Mesendoderm (in vitro differentiated cells): Measurements from ENCODE around the gene PARP6.

Experiments used
- DNase-seq: peaks from one replicate; pipeline ENCODE4 v3.0.0; 2013
- H2AK5ac ChIP-seq: 2 replicates; pipeline ENCODE4 v1.6.1; 2013; ENCODE audit warnings: low read length, inconsistent platforms
- H2BK120ac ChIP-seq: 2 replicates; pipeline ENCODE4 v1.6.1; 2013; ENCODE audit warnings: low read depth, mild to moderate bottlenecking, low read length, moderate library complexity, mixed read lengths
- H2BK15ac ChIP-seq: replicated peaks from 2 replicates; pipeline ENCODE4 v1.6.1; 2013; ENCODE audit warnings: low read depth, mild to moderate bottlenecking, moderate library complexity
- H2BK5ac ChIP-seq: 2 replicates; pipeline ENCODE4 v1.6.1; 2013; ENCODE audit warnings: low read length, inconsistent platforms
- H3K18ac ChIP-seq: 2 replicates; pipeline ENCODE4 v1.6.1; 2013; ENCODE audit warnings: mild to moderate bottlenecking, low read length, mixed read lengths
- H3K23ac ChIP-seq: one replicate; pipeline ENCODE4 v1.6.1; 2013; ENCODE audit warnings: low read length
- H3K27ac ChIP-seq: 2 replicates; pipeline ENCODE4 v1.5.1; 2013; ENCODE audit warnings: low read depth, mild to moderate bottlenecking, inconsistent platforms, low read length, moderate library complexity
- H3K27me3 ChIP-seq: 2 replicates; pipeline ENCODE4 v1.6.1; 2013; ENCODE audit warnings: low read length, control low read depth, mild to moderate bottlenecking, inconsistent platforms; ENCODE audit not compliant: insufficient read depth, poor library complexity
- H3K36me3 ChIP-seq: 2 replicates; pipeline ENCODE4 v1.6.1; 2013; ENCODE audit warnings: low read length, inconsistent platforms; ENCODE audit not compliant: control insufficient read depth, insufficient read depth
- H3K4ac ChIP-seq: one replicate; pipeline ENCODE4 v1.6.1; 2013; ENCODE audit warnings: low read depth, mild to moderate bottlenecking, low read length, moderate library complexity
- H3K4me1 ChIP-seq: 2 replicates; pipeline ENCODE4 v1.6.1; 2013; ENCODE audit warnings: low read depth, low read length, inconsistent platforms; ENCODE audit not compliant: control insufficient read depth
- H3K4me2 ChIP-seq: 2 replicates; pipeline ENCODE4 v1.6.1; 2013; ENCODE audit warnings: low read length
- H3K4me3 ChIP-seq: 2 replicates; pipeline ENCODE4 v1.5.1; 2013; ENCODE audit warnings: mild to moderate bottlenecking, low read length
- H3K56ac ChIP-seq: one replicate; pipeline ENCODE4 v1.6.1; 2013; ENCODE audit warnings: low read length
- H3K79me1 ChIP-seq: 2 replicates; pipeline ENCODE4 v1.6.1; 2013; ENCODE audit warnings: low read length, inconsistent platforms
- H3K79me2 ChIP-seq: 2 replicates; pipeline ENCODE4 v1.6.1; 2013; ENCODE audit warnings: mild to moderate bottlenecking, low read length; ENCODE audit not compliant: control insufficient read depth, insufficient read depth
- H3K9ac ChIP-seq: 2 replicates; pipeline ENCODE4 v1.6.1; 2013; ENCODE audit warnings: low read length, inconsistent platforms
- H4K5ac ChIP-seq: one replicate; pipeline ENCODE4 v1.6.1; 2013; ENCODE audit warnings: low read length
- H4K8ac ChIP-seq: one replicate; pipeline ENCODE4 v1.6.1; 2013; ENCODE audit warnings: low read depth, mild to moderate bottlenecking, control low read depth, low read length, moderate library complexity
- WGBS: extraction: QIAGEN DNeasy Blood & Tissue Kit; methylation state at CpG from one replicate; pipeline ENCODE4 v1.1.7; 2013; ENCODE audit warnings: low lambda C conversion rate, missing lambda C conversion rate; ENCODE audit not compliant: insufficient coverage; ENCODE audit errors: extremely low coverage; 5-methylcytosine and 5-hydroxymethylcytosine counted together

PARP6 gene

DNA sequence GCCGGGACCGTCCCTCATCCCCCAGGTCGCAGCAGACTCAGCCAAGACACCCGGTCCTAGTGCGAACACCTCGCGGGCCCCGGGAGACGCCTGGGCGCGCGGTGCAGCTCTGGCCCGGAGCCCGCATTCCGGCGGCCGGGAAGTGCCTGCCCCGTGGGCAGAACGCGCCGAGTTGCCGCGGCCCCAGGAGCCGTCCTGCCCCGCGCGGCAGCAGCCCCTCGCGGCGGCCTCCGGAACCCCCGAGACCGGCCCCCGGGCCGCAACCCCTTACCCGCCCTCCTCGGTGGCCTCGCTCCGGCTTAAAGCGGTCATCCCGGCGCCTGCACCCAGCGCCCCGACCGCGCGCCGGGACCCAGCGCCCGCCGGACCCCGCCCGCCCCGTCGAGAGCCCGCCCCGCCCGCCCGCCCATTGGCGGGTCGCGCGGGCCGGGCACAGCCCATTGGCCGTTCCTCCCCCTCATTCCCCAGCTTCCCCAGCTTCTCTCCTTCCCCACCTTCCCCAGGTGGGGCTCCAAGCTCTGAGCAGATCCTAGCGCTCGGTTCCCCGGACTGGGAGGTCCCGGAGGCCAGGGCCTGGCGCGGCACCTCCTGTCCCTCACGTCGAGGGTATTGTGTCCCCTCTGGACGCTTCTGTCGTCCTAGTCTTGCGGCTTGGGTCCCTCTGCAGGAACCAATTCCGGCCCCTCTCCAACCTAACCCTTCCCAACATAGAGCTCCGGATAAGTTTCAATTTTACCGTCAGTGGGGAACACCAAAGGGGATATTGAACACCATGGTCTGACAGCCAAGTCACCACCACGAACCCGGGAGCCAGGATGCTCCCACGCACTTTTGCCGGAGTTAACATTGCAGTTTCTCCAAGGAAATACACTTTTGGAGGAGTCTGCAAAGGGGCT lies 74.6 kb downstream of the PARP6 start, which contains the start of gene GRAMD2A:
Gene GRAMD2A (minus strand): TSS at position 328 of the 896 bp plus-strand sequence.
- no CpG with 5 or more reads among the region's 83 CpGs for WGBS
- peak; percentile 88 for DNase-seq
- peak within 1 kb of the TSS; percentile 83 for H3K56ac ChIP-seq
- no peaks in the 10 kb centered on the region for H3K79me2 ChIP-seq
- no peak within 1 kb of the TSS for H4K5ac ChIP-seq
- no peaks in the 10 kb centered on the region for H3K27me3 ChIP-seq
- no peaks in the 10 kb centered on the region for H3K79me1 ChIP-seq
- peak within 1 kb of the TSS; percentile 28 for H3K4me3 ChIP-seq
- H2BK5ac ChIP-seq = no peak within 1 kb of the TSS
- H3K9ac ChIP-seq = peak within 1 kb of the TSS; percentile 65
- H3K23ac ChIP-seq = peak within 1 kb of the TSS; percentile 6
- H3K18ac ChIP-seq = peak within 1 kb of the TSS; percentile 35
- H4K8ac ChIP-seq = no peak within 1 kb of the TSS
- no peaks in the 10 kb centered on the region for H3K4me1 ChIP-seq
- no peak within 1 kb of the TSS for H2BK120ac ChIP-seq
- no peak within 1 kb of the TSS for H3K4ac ChIP-seq
- no peak within 1 kb of the TSS for H2BK15ac ChIP-seq
- no peak within 1 kb of the TSS for H2AK5ac ChIP-seq
- H3K36me3 ChIP-seq = peaks cover 28% of the 10 kb centered on the region
- H3K27ac ChIP-seq = no peak within 1 kb of the TSS
- peak within 1 kb of the TSS; percentile 60 for H3K4me2 ChIP-seq

DNA sequence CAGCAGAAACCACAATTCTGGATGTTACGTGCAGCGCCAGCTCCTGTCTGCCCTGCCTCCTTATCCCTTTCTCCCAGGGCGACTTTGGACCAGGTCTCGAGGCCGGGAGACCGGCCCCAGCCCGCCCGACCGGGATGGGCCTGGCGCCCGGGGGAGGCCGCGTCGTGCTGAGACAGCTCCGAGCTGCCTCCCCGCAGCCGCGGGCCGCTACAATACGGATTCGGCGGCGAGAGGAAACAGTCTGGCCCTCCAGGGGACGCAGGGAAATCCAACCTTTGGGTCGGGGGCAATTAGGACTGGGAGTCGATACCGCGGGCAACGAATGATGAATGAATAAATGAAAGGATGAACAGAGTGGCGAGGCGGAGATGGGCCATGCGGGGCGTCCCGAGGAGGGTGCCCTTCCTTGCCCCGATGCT lies 75.3 kb downstream of the PARP6 start:
- Histone ChIP-seq H3K4me3 (peak overlapping the region; percentile 28), H3K4ac (no peak overlapping the region), H4K8ac (no peak overlapping the region), H3K23ac (peak overlapping the region; percentile 6), H3K4me1 (no peaks in the 10 kb centered on the region), H3K18ac (no peak overlapping the region), H3K56ac (peak overlapping the region; percentile 83), H3K79me1 (no peaks in the 10 kb centered on the region), H2BK15ac (no peak overlapping the region), H2BK5ac (no peak overlapping the region), H2BK120ac (no peak overlapping the region), H3K36me3 (peaks cover 21% of the 10 kb centered on the region), H3K79me2 (no peaks in the 10 kb centered on the region), H3K9ac (peak overlapping the region; percentile 65), H4K5ac (no peak overlapping the region), H3K4me2 (peak overlapping the region; percentile 60), H3K27ac (no peak overlapping the region), H3K27me3 (no peaks in the 10 kb centered on the region), H2AK5ac (no peak overlapping the region)
- DNase-seq = no peak
- WGBS = no CpG with 5 or more reads among the region's 35 CpGs

DNA sequence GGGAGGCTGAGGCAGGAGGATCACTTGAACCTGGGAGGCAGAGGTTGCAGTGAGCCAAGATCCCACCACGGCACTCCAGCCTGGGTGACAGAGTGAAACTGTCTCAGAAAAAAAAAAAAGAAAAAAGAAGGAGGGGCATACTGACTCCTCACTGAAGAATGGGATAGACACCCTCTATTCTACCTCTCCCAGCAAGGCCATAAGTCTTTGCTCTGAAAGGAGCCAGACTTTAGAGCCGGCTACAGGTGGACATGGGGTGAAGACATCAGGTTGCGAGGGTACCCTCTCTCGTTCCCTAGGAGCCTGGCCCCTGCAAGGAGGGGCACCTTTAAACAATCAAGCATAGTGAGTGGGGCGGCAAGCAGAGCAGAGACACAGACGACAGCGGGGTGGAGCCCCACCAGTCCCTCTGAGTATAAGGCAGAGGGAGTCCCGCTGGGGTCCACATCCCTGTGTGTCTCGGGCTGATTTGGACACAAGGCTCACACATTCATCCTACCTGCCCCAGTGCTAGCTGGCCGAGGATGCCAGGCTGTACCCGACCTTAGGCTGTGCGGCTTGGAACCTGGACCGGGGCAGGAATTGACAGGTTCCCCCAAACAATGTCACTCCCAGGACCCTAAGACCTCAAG lies 75.8 kb downstream of the PARP6 start:
- WGBS = no CpG with 5 or more reads among the region's 13 CpGs
- H4K5ac ChIP-seq = no peak overlapping the region
- no peaks in the 10 kb centered on the region for H3K27me3 ChIP-seq

DNA sequence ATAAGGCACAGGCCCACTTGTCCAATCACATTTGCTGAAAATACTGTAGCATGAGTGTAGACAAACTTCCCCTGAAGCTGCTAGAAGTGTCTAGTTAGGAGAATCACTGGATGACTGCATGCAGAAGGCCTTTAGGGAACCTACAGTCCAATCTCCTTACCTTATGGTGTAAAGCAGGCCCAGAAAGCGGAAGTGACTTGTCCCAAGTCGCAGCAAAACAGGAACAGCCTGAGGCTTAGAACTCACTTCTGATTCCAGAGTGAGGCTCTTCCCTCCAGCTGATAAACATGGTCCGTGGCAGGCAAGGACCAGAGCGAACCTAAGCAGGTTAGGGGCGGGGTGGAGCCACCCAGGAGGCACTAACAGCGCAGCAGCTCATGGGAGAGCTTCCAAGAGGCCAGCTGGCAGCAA lies 77.2 kb downstream of the PARP6 start:
- H2BK15ac ChIP-seq = no peak overlapping the region
- peak; percentile 59 for DNase-seq
- no peak overlapping the region for H2BK120ac ChIP-seq
- H3K79me1 ChIP-seq = no peaks in the 10 kb centered on the region
- no peak overlapping the region for H3K4me3 ChIP-seq
- H3K18ac ChIP-seq = no peak overlapping the region
- no peak overlapping the region for H3K23ac ChIP-seq
- no peak overlapping the region for H4K5ac ChIP-seq
- H3K56ac ChIP-seq = no peak overlapping the region
- no peaks in the 10 kb centered on the region for H3K27me3 ChIP-seq
- H3K9ac ChIP-seq = no peak overlapping the region
- no CpG with 5 or more reads among the region's 6 CpGs for WGBS
- peaks cover 6% of the 10 kb centered on the region for H3K36me3 ChIP-seq
- H4K8ac ChIP-seq = no peak overlapping the region
- no peaks in the 10 kb centered on the region for H3K4me1 ChIP-seq
- H3K27ac ChIP-seq = no peak overlapping the region
- no peaks in the 10 kb centered on the region for H3K79me2 ChIP-seq
- H3K4me2 ChIP-seq = no peak overlapping the region
- no peak overlapping the region for H2BK5ac ChIP-seq
- no peak overlapping the region for H3K4ac ChIP-seq
- H2AK5ac ChIP-seq = no peak overlapping the region

More for the DNA sequence above, 75.8 kb downstream of the PARP6 start:
- Histone ChIP-seq H2BK15ac (no peak overlapping the region), H2AK5ac (no peak overlapping the region), H3K18ac (no peak overlapping the region), H3K79me1 (no peaks in the 10 kb centered on the region), H2BK5ac (no peak overlapping the region), H3K27ac (no peak overlapping the region), H3K4me2 (no peak overlapping the region), H3K56ac (peak overlapping the region; percentile 83), H3K4ac (no peak overlapping the region), H3K79me2 (no peaks in the 10 kb centered on the region), H4K8ac (no peak overlapping the region), H3K9ac (peak overlapping the region; percentile 65), H3K4me3 (no peak overlapping the region), H2BK120ac (no peak overlapping the region), H3K23ac (no peak overlapping the region), H3K4me1 (no peaks in the 10 kb centered on the region), H3K36me3 (peaks cover 18% of the 10 kb centered on the region)
- no peak for DNase-seq

DNA sequence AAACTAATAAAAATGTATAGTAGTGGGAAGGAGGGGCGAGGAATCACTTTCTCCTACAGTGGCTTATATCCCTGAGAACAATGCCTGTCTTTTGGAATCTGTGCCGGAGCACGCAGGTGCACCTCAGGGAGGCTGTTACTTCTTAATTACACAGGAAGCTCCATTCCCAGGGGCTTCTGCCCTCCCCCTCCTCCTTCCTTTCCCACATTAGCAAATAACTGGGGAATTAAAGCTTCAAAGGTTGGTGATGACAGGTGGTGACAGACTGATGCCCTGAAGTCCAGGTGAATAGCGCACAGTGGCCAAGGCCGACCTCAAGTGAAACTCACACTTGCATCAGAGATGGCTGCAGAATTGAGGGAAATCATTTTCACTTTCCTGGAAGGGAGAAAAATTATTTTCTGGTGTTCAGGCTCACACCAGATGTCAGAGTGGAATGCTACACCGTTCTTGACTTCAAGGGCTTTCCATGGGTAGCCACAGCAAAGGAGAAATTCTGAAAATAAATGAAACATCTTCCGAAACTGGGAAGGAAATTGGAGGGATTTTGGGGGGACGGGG lies 78.4 kb downstream of the PARP6 start:
- H3K4me2 ChIP-seq = no peak overlapping the region
- H3K4me3 ChIP-seq = no peak overlapping the region
- H2BK120ac ChIP-seq = no peak overlapping the region
- H3K79me2 ChIP-seq = no peaks in the 10 kb centered on the region
- H2BK5ac ChIP-seq = no peak overlapping the region
- H3K23ac ChIP-seq = no peak overlapping the region
- H4K8ac ChIP-seq = no peak overlapping the region
- H3K4ac ChIP-seq = no peak overlapping the region
- no peak overlapping the region for H3K9ac ChIP-seq
- H3K18ac ChIP-seq = no peak overlapping the region
- no peak overlapping the region for H2BK15ac ChIP-seq
- no CpG with 5 or more reads among the region's 8 CpGs for WGBS
- H3K56ac ChIP-seq = no peak overlapping the region
- H3K27me3 ChIP-seq = no peaks in the 10 kb centered on the region
- H2AK5ac ChIP-seq = no peak overlapping the region
- H4K5ac ChIP-seq = no peak overlapping the region
- DNase-seq = peak; percentile 30
- no peaks in the 10 kb centered on the region for H3K79me1 ChIP-seq
- H3K27ac ChIP-seq = no peak overlapping the region
- H3K36me3 ChIP-seq = peaks cover 4% of the 10 kb centered on the region
- no peaks in the 10 kb centered on the region for H3K4me1 ChIP-seq
